ENCODE results near the gene GNG13.

DNA sequence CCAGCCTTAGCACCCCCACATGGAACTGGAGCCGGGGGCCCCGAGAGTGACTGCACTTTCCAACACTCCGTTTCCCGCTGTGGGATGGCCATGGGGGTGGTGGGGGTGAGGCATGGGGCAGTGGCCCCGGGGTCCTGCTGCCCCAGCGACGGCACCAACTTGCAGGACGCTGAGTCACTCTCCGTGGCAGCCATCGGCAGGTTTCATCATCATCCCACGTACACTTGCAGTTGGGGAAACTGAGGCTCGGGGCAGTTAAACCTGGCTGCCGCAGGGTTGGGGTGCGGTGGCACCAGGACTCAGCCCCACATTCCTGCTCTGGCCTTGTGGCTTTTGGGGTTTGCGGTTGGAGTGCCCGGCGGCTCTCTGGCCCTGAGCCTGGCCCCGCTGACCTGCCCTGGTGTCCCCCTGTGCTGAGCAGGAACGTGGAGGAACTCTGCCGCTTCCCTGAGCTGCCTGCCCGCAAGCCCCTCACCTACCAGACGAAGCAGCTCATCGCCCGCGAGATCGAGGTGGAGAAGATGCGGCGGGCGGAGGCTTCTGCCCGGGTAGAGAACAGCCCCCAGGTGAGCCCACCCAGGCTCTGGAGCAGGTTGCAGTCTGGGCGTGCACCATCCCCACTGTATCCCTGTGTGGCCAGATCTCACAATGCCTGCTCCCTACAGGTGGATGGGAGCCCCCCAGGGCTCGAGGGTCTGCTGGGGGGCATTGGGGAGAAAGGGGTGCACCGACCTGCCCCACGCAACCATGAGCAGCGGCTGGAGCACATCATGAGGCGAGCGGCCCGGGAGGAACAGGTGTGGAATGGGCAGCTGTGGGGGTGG is 4.0 kb downstream of the GNG13 start:
- TF ChIP-seq CTCF (conservative IDR thresholded peaks at IDR 0.05; ENCODE audit: low read depth, low read length) (no peak), EZH2phosphoT487 (IDR thresholded peaks at IDR 0.05; ENCODE audit: borderline replicate concordance, low read length) (no peak), EZH2 (IDR thresholded peaks at IDR 0.05; ENCODE audit: low read length, unreplicated experiment) (no peak)

All from PC-3 (cell line).